ENCODE data around the gene PEX26.
"Not testable (repeated sequence)": the region's sequence is repeated elsewhere in the genome, so short reads cannot be mapped to it uniquely, and the experiment has no call there.

Gene PEX26

DNA sequence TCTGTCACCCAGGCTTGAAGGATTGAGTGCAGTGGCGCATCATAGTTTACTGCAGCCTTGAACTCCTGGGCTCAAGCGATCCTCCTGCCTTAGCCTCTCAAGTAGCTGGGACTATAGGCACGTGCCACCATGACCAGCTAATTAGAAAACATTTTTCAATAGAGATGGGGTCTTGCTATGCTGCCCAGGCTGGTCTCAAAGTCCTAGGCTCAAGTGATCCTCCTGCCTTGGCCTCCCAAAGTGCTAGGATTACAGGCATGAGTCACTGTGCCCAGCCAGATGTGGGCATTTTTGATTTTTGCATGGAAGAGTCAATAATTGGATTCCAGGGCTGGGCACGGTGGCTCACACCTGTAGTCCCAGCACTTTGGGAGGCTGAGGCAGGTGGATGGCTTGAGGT is 3.9 kb upstream of the PEX26 start:
- DNase-seq, result not testable (repeated sequence)

GRCh38 chr22:18075101-18075719 is 2.6 kb upstream of the PEX26 start:
- no peak for DNase-seq

- peak; percentile 12 for DNase-seq
Observed at GRCh38 chr22:18075720-18076497, 1.9 kb upstream of the PEX26 start.

DNA sequence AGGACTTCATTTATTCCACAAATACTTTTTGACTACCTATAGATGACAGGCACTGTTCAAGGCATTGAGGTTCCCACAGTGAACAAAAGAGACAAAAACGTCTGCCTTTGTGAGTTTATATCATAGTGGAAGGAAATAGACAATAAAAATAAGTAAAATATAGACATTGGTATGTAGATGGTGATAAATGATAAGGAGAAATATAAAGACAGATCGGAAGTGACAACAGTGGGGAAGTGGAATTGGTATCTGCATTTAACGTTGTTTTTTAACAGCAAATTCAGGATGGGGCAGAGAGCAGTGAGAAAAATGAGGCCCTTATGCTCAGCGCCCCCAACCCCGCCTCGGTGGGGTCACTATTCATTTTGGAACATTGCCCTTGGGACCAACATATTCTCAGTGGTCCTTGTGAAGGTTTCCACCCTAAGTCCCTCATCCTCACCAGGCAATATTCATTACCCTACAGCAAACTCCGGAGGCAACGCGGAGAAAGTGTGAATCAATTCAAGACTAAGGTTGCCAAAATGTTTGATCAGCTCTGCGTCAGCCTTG is 627 bp upstream of the PEX26 start:
- DNase-seq, result no peak

- peak; percentile 13 for DNase-seq
Observed at GRCh38 chr22:18078329-18079041, 695 bp downstream of the PEX26 start.

DNA sequence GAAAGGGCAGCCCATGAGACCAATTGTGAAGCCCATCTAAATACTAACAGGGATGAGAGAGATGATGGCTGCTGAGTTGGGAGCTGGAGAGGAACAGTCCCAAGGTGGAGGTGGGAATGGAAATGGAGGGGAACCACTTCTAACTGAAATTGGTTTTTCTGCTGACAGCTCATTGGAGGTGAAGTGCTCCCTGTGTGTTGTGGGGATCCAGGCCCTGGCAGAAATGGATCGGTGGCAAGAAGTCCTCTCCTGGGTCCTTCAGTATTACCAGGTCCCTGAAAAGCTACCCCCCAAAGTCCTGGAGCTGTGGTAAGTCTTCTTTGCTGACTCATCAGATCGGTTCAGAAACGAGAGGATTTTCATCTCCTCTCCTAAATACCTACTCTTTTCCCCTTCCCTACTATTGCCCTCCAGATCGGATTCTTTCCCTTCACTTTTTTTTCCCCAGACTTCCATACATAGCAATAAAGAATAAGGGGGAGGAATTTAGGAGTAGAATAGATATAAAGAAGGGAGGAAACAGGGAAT is 2.0 kb downstream of the PEX26 start:
- no peak for DNase-seq

DNA sequence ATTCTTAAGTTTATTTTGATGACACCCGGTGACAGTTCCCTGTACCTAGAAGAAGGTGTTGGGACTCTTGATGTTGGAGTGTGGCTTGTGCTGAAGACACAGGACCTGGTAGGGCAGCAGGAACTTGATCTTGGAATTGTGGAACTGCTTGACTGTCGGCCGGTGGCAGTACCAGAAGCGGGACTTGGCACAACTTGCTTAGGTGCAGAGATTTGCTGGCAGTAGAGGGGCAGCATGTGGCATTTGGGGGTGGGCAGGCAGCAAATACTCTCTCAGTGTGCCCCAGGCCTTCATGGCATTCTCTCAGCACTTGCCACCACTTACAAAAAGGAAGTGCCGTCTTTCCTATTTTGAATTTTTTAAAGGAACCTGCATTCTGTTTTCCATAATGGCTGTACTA is 3.6 kb downstream of the PEX26 start:
- no peak for DNase-seq

DNA sequence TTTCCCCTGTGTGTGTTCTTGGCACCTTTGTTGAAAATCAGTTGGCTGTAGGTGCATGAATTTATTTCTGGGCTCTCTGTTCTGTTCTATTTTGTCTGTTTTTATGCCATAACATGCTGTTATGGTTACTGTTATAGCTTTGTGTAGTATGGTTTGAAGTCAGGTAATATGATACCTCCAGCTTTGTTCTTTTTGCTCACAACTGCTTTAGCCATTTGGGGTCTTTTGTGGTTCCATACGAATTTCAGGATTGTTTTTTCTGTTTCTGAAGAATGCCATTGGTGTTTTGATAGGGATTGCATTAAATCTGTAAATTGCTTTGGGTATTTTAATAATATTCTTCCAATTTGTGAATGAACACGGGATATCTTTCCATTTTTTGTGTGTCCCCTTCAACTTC is 4.7 kb downstream of the PEX26 start:
- DNase-seq, result no peak

DNA sequence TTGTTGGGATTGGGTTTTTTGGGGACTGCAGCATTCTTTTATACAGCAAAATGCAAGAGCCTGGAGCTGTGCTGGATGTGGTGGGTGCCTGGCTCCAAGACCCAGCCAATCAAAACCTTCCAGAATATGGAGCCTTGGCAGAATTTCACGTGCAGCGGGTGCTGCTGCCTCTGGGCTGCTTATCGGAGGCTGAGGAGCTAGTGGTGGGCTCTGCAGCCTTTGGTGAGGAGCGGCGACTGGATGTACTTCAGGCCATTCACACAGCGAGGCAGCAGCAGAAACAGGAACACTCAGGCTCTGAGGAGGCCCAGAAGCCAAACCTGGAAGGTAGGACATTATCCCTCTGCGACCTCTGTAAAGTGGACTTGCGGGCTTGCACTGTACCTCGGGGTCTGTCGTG is 5.6 kb downstream of the PEX26 start:
- no peak for DNase-seq

DNA sequence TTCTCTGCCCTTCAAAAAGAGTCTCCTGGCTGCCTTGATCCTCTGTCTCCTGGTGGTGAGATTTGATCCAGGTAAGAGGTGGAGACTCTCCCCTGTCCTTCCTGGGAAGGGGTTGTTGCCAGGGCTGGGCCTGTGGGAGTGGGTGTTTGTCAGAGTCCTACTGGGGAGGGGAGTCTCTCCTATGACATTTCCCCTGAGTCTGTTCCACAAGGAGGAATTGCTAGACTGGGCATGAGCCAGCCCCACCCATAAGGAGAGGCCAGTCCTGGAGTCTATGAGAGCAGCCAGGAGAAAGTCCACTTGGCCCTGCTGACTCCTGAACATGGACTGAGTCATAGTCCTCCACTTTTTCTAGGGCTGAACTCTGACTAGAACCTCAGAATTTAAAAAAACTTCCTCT is 7.4 kb downstream of the PEX26 start:
- DNase-seq, result no peak

GRCh38 chr22:18087350-18087855 is 9.6 kb downstream of the PEX26 start:
- no peak for DNase-seq

GRCh38 chr22:18088825-18089568 is 11.2 kb downstream of the PEX26 start:
- DNase-seq, result peak; percentile 16

DNA sequence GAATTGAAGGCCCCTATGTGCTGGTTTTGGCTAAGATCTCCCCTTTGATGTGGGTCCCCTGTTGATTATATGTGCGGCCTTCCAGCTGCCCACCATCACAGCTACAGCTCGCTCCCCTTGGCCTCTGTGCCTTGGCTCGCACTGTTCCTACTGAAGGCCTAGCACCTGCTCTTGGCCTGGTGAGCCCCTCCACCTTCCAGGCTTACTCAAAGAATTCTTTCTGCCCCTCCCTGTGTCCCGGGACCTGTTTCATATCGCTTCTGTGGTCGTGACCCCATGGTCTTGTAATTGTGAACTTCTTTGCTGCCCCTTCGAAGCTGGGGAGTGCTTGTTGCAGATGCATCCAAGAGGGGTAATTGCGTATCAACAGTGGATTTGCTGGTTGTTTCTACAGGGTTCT is 12.5 kb downstream of the PEX26 start:
- DNase-seq, result no peak

DNA sequence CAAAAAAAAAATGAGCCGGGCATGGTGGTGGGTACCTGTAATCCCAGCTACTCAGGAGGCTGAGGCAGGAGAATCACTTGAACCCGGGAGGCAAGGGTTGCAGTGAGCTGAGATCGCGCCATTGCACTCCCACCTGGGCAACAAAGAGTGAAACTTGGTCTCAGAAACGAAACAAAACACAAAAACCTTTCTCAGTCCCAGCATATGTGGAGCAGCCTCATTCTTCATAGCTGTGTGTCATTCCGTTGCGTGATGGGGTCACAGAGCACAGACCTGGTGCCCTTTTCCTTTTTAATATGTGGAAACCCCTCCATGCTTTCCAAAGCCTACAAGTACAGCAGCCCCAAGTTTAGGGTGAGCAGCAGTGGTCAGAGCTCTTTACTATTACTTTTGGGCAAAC is 13.7 kb downstream of the PEX26 start:
- DNase-seq, result no peak

GRCh38 chr22:18091916-18092526 is 14.2 kb downstream of the PEX26 start:
- peak; percentile 47 for DNase-seq

DNA sequence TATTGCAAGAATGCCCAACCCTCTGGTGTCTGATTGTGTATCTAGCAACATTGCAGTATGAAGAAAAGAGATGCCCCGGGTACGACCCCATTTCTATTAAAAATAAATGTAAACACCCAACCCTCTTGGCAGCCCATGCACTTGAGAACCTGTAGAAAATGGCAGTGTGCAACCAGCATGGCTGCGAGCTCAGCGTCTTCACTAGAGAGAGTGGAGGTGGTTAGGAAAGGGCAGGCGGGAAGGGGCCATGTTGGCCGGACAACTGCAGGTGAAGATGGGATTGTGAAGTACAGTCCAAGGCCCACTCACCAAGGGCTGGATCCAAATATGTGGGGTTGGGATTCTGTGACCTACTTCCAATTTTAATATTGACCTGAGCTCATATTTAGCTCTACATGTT is 15.9 kb downstream of the PEX26 start:
- DNase-seq, result no peak

- no peak for DNase-seq
Observed at GRCh38 chr22:18095101-18095805, 17.5 kb downstream of the PEX26 start.

GRCh38 chr22:18096823-18097222 is 19.0 kb downstream of the PEX26 start:
- DNase-seq, result no peak

DNA sequence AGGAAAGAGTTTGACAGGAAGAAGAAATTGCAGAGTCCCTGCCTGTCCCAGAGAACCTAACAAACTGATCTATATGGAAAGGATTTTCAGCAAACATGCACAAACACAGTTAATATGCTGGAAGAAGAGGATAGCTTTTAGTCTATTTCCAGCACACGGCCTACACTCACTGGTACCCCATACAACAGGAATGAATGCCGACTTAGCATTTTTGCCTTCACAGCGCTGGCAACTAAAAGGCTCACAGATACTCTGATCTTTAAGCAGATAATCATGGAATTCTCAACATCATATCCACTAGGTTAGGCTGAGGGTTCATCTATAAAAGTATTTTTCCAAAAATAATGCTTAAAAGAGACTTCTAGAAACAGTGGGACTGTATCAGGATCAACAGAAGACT is 23.0 kb downstream of the PEX26 start:
- no peak for DNase-seq

DNA sequence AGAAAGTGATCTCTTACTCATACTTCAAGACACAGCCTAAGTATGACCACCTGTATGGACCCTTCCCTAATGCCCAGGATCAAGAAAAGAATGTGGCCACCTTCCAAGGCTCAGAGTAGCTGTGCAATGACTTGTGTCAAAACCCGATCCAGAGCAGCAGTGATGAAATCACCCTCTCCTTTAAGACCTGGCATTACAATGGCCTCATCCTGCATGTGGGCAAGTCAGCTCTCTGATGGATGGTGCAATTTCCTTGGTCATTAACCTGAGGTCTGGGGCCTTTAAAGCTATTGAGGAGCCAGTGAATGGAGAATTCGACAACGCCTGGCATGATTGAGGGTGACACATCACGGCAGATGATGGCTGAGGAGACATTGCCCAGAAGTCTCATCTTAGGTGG is 23.7 kb downstream of the PEX26 start:
- DNase-seq, result no peak

DNA sequence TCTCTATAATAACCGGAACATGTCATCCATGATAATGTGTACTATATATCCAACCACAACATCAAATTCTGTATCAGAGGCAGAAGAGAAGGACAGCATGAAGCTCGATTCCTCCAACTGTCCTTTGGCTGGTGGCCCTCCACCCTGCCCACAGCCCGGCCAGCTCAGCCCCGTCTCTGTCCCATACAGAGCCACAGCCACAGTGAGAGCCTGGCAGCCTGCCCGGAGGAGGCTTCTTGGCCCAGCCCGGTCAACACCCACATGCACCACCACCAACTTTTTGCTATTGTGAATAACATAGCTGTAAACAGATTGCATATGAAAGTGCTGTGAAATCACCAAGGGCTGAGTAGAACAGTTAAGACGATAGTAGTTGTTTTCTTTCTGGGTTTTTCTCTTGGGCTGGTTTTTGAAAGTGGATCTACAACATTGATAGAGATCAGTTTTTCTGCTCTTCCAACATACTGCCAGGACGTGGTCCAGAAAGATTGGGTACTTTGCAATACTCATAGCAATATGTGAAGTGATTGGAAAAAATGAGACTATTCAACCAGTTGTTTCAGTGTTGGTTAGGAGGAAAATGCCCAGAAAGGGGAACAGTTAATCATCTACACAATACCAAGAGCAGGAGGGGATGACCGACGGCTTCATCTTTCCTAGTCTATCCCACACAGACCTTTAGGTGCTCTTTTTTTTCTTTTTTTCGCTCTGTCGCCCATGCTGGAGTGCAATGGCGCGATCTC is 25.9 kb downstream of the PEX26 start:
- no peak for DNase-seq
